ENCODE measurements around the gene CEP57.
A peak's percentile ranks its signal among the peaks of the same experiment; 100 is the strongest.
"Not testable (repeated sequence)": the region's sequence is repeated elsewhere in the genome, so short reads cannot be mapped to it uniquely, and the experiment has no call there.

Gene CEP57

DNA sequence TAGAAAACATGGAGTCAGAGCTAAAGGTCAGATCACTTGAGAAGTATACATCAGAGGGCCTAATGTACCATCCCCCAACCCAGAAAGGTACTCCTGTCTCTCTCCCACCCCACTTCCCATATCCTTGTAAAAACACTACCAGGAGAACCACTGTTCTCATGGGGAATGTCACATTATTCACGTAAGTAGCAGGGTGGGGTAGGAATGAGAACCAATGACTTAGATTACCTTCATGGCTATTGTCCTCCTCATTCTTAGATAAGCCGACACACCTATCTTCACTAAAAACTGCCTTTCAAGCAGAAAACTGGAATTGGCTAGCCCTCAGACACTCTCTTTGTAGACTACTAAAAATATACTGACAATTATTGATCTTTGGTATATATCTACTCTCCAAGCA lies 63.6 kb downstream of the CEP57 start:
- no peak for DNase-seq (ENCODE audit: low read depth in 2 of 3, low spot score in 1 of 3)

DNA sequence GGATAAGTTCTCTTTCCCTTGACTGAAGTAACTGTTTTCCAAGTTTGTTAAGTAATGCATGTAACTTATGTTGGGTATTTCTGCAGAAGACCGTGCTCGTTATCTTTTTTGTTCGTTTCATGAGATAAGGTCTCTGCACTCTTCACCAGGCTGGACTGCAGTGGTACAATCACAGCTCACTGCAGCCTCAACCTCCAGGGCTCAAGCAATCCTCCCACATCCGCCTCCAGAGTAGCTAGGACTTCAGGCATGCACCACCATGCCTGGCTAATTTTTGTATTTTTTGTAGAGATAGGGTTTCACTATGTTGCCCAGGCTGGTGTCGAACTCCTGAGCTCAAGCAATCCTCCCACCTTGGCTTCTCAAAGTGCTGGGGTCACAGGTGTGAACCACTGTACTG lies 64.1 kb downstream of the CEP57 start:
- not testable (repeated sequence) for DNase-seq (ENCODE audit: low read depth in 2 of 3, low spot score in 1 of 3)

DNA sequence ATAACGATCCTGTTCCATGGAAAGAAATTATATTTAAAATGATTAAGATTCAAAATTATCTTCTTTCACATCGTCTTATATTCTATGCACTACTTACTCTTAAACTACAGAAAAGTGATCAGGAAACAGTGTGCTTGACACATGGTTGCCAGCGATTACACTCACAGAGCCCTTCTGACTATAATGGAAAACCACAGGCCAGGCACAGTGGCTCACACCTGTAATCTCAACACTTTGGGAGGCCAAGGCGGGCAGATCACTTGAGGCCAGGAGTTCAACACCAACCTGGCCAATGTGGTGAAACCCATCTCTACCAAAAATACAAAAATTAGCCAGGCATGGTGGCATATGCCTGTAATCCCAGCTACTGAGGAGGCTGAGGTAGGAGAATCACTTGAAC lies 69.7 kb downstream of the CEP57 start:
- not testable (repeated sequence) for DNase-seq (ENCODE audit: low read depth in 2 of 3, low spot score in 1 of 3)

GRCh38 chr11:95863486-95864140 lies 73.3 kb downstream of the CEP57 start:
- no peak for DNase-seq (ENCODE audit: low read depth in 2 of 3, low spot score in 1 of 3)

DNA sequence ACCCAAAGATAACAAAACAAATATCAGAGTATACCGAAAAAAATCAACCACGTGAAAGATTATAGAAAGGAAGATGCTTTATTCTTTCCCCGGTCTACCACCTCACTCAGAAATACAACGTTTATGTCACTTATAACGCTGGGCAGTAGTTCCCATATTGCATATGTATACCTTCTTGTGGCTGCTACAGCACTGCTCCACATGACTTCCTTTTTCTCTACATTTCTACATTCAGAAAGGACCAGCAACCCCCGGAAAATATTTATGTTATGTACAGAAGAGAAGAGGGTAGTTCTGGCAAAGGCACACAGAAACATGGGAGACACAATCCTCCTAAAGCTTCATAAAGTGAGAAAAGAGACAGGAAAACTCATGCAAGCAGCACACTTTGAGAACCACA lies 76.8 kb downstream of the CEP57 start:
- no peak for DNase-seq (ENCODE audit: low read depth in 2 of 3, low spot score in 1 of 3)

GRCh38 chr11:95870877-95871276 lies 80.6 kb downstream of the CEP57 start:
- DNase-seq (ENCODE audit: low read depth in 2 of 3, low spot score in 1 of 3) = not testable (repeated sequence)

- DNase-seq (ENCODE audit: low read depth in 2 of 3, low spot score in 1 of 3) = peak in 1 of 3 donors; percentile 3
Measured at GRCh38 chr11:95877291-95877690, 87.0 kb downstream of the CEP57 start.
